Esophagus (tissue), 2 donors: ENCODE measurements around the gene ZFYVE16. TPM values are rescaled to one million over a fixed set of nuclear protein-coding genes. Genes with fewer than 3 reads are reported as not detected.
"Not testable (repeated sequence)": the region's sequence is repeated elsewhere in the genome, so short reads cannot be mapped to it uniquely, and the experiment has no call there.

Experiments
- H3K27ac ChIP-seq, 2 donors: one replicate each; pipeline ENCODE4 v1.5.1; 2013; ENCODE audit warnings: low read depth in 2 of 2, mild to moderate bottlenecking in 2 of 2, inconsistent platforms in 1 of 2, low read length in 1 of 2, moderate library complexity in 1 of 2
- H3K27me3 ChIP-seq, 2 donors: one replicate each; pipeline ENCODE4 v1.6.1; 2013; ENCODE audit warnings: low read length in 2 of 2, control low read depth in 1 of 2, mild to moderate bottlenecking in 1 of 2; ENCODE audit not compliant: insufficient read depth in 2 of 2, control insufficient read depth in 1 of 2
- H3K36me3 ChIP-seq, 2 donors: one replicate each; pipeline ENCODE4 v1.6.1; 2013; ENCODE audit warnings: low read length in 1 of 2; ENCODE audit not compliant: control insufficient read depth in 2 of 2, insufficient read depth in 2 of 2
- H3K4me1 ChIP-seq, 2 donors: one replicate each; pipeline ENCODE4 v1.6.1; 2013; ENCODE audit warnings: low read length in 1 of 2; ENCODE audit not compliant: control insufficient read depth in 2 of 2, insufficient read depth in 2 of 2
- H3K4me3 ChIP-seq, 2 donors: one replicate each; pipeline ENCODE4 v1.5.1; 2013; ENCODE audit warnings: low read length in 2 of 2, mild to moderate bottlenecking in 2 of 2, low read depth in 1 of 2, moderate library complexity in 1 of 2
- H3K9me3 ChIP-seq, 2 donors: one replicate each; pipeline ENCODE4 v1.6.1; 2013; ENCODE audit warnings: mild to moderate bottlenecking in 2 of 2, low read depth in 1 of 2, low read length in 1 of 2, moderate library complexity in 1 of 2; ENCODE audit not compliant: control insufficient read depth in 2 of 2, insufficient read depth in 1 of 2
- WGBS, 2 donors: extraction: QIAGEN DNeasy Blood & Tissue Kit; methylation state at CpG; one replicate each; pipeline ENCODE4 v1.1.7; 2013; 5-methylcytosine and 5-hydroxymethylcytosine counted together
- polyA plus RNA-seq, 2 donors: library from polyadenylated mRNA; stranded (reverse); fragments of 200-250 nt; gene quantifications; one replicate each; pipeline ENCODE4 v1.2.3, GENCODE V29; 2013
- donor health status: healthy with polysubstance abuse.
- donor health status: Bipolar disorder and iron deficiency.

The ZFYVE16 gene
- polyA plus RNA-seq, 2 donors: 6.9 to 11.9 TPM

- H3K36me3 ChIP-seq: no peaks in the 10 kb centered on the region
- H3K4me1 ChIP-seq: peaks cover 0 to 2% of the 10 kb centered on the region in 2 donors
- WGBS, 2 donors: 5% methylated on average over 24 of the region's 24 CpGs
- peak overlapping the region; percentile 80 to 85 for H3K4me3 ChIP-seq
- H3K27ac ChIP-seq: peak overlapping the region; percentile 99
- no peaks in the 10 kb centered on the region for H3K27me3 ChIP-seq
- H3K9me3 ChIP-seq: no peaks in the 10 kb centered on the region
Measured at GRCh38 chr5:80408484-80409366, 861 bp downstream of the ZFYVE16 start.

GRCh38 chr5:80409367-80409966 lies 1.6 kb downstream of the ZFYVE16 start:
- no peak overlapping the region for H3K27ac ChIP-seq
- H3K4me1 ChIP-seq: peaks cover 0 to 2% of the 10 kb centered on the region in 2 donors
- no peaks in the 10 kb centered on the region for H3K27me3 ChIP-seq
- no peaks in the 10 kb centered on the region for H3K36me3 ChIP-seq
- H3K9me3 ChIP-seq: no peaks in the 10 kb centered on the region
- no peak overlapping the region for H3K4me3 ChIP-seq
- WGBS, 2 donors: 45 to 54% methylated on average over 6 of the region's 6 CpGs

GRCh38 chr5:80411589-80412219 lies 3.8 kb downstream of the ZFYVE16 start:
- Histone ChIP-seq H3K36me3 (no peaks in the 10 kb centered on the region), H3K27me3 (no peaks in the 10 kb centered on the region), H3K4me3 (no peak overlapping the region), H3K27ac (no peak overlapping the region), H3K4me1 (peaks cover 0 to 2% of the 10 kb centered on the region in 2 donors), H3K9me3 (no peaks in the 10 kb centered on the region)
- WGBS, 2 donors: 77 to 82% methylated on average over 3 of the region's 3 CpGs

- H3K27me3 ChIP-seq: no peaks in the 10 kb centered on the region
- WGBS, 2 donors: 93 to 94% methylated on average over 1 of the region's 1 CpG
- no peak overlapping the region for H3K27ac ChIP-seq
- no peaks in the 10 kb centered on the region for H3K9me3 ChIP-seq
- H3K4me3 ChIP-seq: no peak overlapping the region
- H3K36me3 ChIP-seq: no peaks in the 10 kb centered on the region
- H3K4me1 ChIP-seq: peaks cover 0 to 2% of the 10 kb centered on the region in 2 donors
Measured at GRCh38 chr5:80414113-80414512, 6.2 kb downstream of the ZFYVE16 start.

- Histone ChIP-seq H3K4me1 (no peaks in the 10 kb centered on the region), H3K27me3 (no peaks in the 10 kb centered on the region)
- no CpG with 5 or more reads among the region's 1 CpG for WGBS, 2 donors
Measured at GRCh38 chr5:80417973-80418372, 10.1 kb downstream of the ZFYVE16 start.

GRCh38 chr5:80424365-80424764 lies 16.5 kb downstream of the ZFYVE16 start:
- not testable (repeated sequence) for H3K36me3 ChIP-seq, H3K27ac ChIP-seq, H3K9me3 ChIP-seq, H3K27me3 ChIP-seq, H3K4me3 ChIP-seq, H3K4me1 ChIP-seq
- WGBS, 2 donors: 93 to 99% methylated on average over 3 of the region's 3 CpGs

More at GRCh38 chr5:80417973-80418372, 10.1 kb downstream of the ZFYVE16 start:
- H3K4me3 ChIP-seq: no peak overlapping the region
- H3K36me3 ChIP-seq: no peaks in the 10 kb centered on the region
- H3K9me3 ChIP-seq: no peaks in the 10 kb centered on the region
- H3K27ac ChIP-seq: no peak overlapping the region

- Histone ChIP-seq H3K4me3 (no peak overlapping the region), H3K27me3 (no peaks in the 10 kb centered on the region), H3K4me1 (no peaks in the 10 kb centered on the region), H3K27ac (no peak overlapping the region), H3K36me3 (peaks cover 0 to 5% of the 10 kb centered on the region in 2 donors), H3K9me3 (no peaks in the 10 kb centered on the region)
- WGBS, 2 donors: 94 to 95% methylated on average over 8 of the region's 8 CpGs
Measured at GRCh38 chr5:80435476-80435875, 27.6 kb downstream of the ZFYVE16 start.

- Histone ChIP-seq H3K27me3 (no peaks in the 10 kb centered on the region), H3K36me3 (peaks cover 0 to 5% of the 10 kb centered on the region in 2 donors), H3K4me3 (no peak overlapping the region), H3K4me1 (no peaks in the 10 kb centered on the region), H3K9me3 (no peaks in the 10 kb centered on the region), H3K27ac (no peak overlapping the region)
- 83 to 87% methylated on average over 3 of the region's 3 CpGs for WGBS, 2 donors
Measured at GRCh38 chr5:80437326-80437725, 29.5 kb downstream of the ZFYVE16 start.

GRCh38 chr5:80438739-80439138 lies 30.9 kb downstream of the ZFYVE16 start:
- 84 to 94% methylated on average over 4 of the region's 4 CpGs for WGBS, 2 donors
- H3K4me3 ChIP-seq: no peak overlapping the region
- H3K27ac ChIP-seq: no peak overlapping the region
- H3K9me3 ChIP-seq: no peaks in the 10 kb centered on the region
- no peaks in the 10 kb centered on the region for H3K4me1 ChIP-seq
- H3K27me3 ChIP-seq: no peaks in the 10 kb centered on the region
- H3K36me3 ChIP-seq: peaks cover 3 to 11% of the 10 kb centered on the region in 2 donors
